HCT116 (cell line): ENCODE results near the gene PDE6C. TPM values are rescaled to one million over a fixed set of nuclear protein-coding genes. Genes with fewer than 3 reads are reported as not detected.

Experiments used
- ATAC-seq: fragments of 200-7000 bp; cut with Tn5 transposase; 2 replicates; pipeline ENCODE4 v1.9.1; 2020; ENCODE audit warnings: mild to moderate bottlenecking, moderate library complexity
- BruUV-seq: library from RNA; stranded (reverse); fragments of 400-500 nt; replicated peaks from 2 replicates; lab custom pipeline; 2021; lab: Mats Ljungman, UMichigan
- CTCF ChIA-PET: fragments of 300-600 bp; sonication (Branson Sonifier 250); formaldehyde crosslinking; loops from one replicate; lab custom pipeline; 2021; ENCODE audit warnings: antibody characterized with exemption; lab: Charles Lee
- POLR2A ChIA-PET: fragments of 300-600, 350-600 bp; sonication (Branson Sonifier 250); formaldehyde crosslinking; loops from one replicate; lab custom pipeline; 2021; ENCODE audit warnings: antibody characterized with exemption; lab: Charles Lee
- RAD21 ChIA-PET, 2 experiments: fragments of 300-600 bp; sonication (Branson Sonifier 250); formaldehyde crosslinking; loops; one replicate each; lab custom pipeline; 2023; ENCODE audit warnings: low total read pairs in 2 of 2; ENCODE audit not compliant: uncharacterized antibody in 2 of 2, unreplicated experiment in 2 of 2, low non-redundant PET in 1 of 2; lab: Charles Lee
- DNase-seq: peaks from one replicate; pipeline ENCODE4 v3.0.0-alpha.2; 2010; ENCODE audit warnings: low read depth, low spot score
- H2AFZ ChIP-seq: fragments of 200-600 bp; shearing (Covaris generic), sonication (generic); 2 replicates; pipeline ENCODE4 v1.6.1; 2017; ENCODE audit warnings: low read depth, mixed run types, mixed read lengths, antibody characterized with exemption, low read length; ENCODE audit not compliant: poor library complexity, severe bottlenecking
- H3K27ac ChIP-seq: 2 replicates; pipeline ENCODE4 v1.5.1; 2012; ENCODE audit warnings: low read depth, low read length
- H3K27me3 ChIP-seq: fragments of 200-600 bp; sonication (generic); 2 replicates; pipeline ENCODE4 v1.6.1; 2016; ENCODE audit warnings: mixed run types, low read length, mixed read lengths; ENCODE audit not compliant: insufficient read depth
- H3K36me3 ChIP-seq, 2 experiments: fragments of 200-500 bp in 1 of 2; fragments of 200-600 bp in 1 of 2; sonication (Bioruptor generic) in 1 of 2; sonication (generic) in 1 of 2; 2 replicates each; pipeline versions ENCODE4 v1.5.1 to v1.6.1; 2014 to 2016; ENCODE audit warnings: low read length in 2 of 2, inconsistent platforms in 1 of 2, mixed read lengths in 1 of 2, mixed run types in 1 of 2; ENCODE audit not compliant: insufficient read depth in 2 of 2, control insufficient read depth in 1 of 2
- H3K4me1 ChIP-seq, 2 experiments: fragments of 200-600 bp in 1 of 2; sonication (generic) in 1 of 2; 2 replicates each; pipeline versions ENCODE4 v1.5.1 to v1.6.1; 2012 to 2017; ENCODE audit warnings: low read length in 2 of 2, inconsistent platforms in 1 of 2, mild to moderate bottlenecking in 1 of 2, mixed read lengths in 1 of 2, mixed run types in 1 of 2, moderate library complexity in 1 of 2; ENCODE audit not compliant: insufficient read depth in 2 of 2, control insufficient read depth in 1 of 2
- H3K4me2 ChIP-seq: fragments of 200-600 bp; sonication (generic); 2 replicates; pipeline ENCODE4 v1.6.1; 2017; ENCODE audit warnings: mixed run types, low read length, mixed read lengths
- H3K4me3 ChIP-seq, 2 experiments: fragments of 200-600 bp in 1 of 2; sonication (generic) in 1 of 2; replicated peaks in 1 of 2; 2 replicates each; pipeline ENCODE4 v1.5.1; 2011 to 2016; ENCODE audit warnings: low read length in 2 of 2, control low read depth in 1 of 2, low read depth in 1 of 2, mild to moderate bottlenecking in 1 of 2, mixed read lengths in 1 of 2, mixed run types in 1 of 2
- H3K79me2 ChIP-seq: fragments of 200-600 bp; sonication (generic); 2 replicates; pipeline ENCODE4 v1.6.1; 2017; ENCODE audit warnings: mild to moderate bottlenecking, mixed run types, low read length, moderate library complexity, mixed read lengths; ENCODE audit not compliant: insufficient read depth
- H3K9ac ChIP-seq: fragments of 200-600 bp; sonication (generic); 2 replicates; pipeline ENCODE4 v1.6.1; 2016; ENCODE audit warnings: low read length, mixed read lengths
- H3K9me2 ChIP-seq: fragments of 200-600 bp; sonication (generic), shearing (Covaris generic); 2 replicates; pipeline ENCODE4 v1.6.1; 2017; ENCODE audit warnings: mixed run types, mild to moderate bottlenecking, moderate library complexity; ENCODE audit not compliant: insufficient read depth
- H3K9me3 ChIP-seq, 2 experiments: fragments of 200-500 bp in 1 of 2; fragments of 200-600 bp in 1 of 2; sonication (Bioruptor generic) in 1 of 2; sonication (generic) in 1 of 2; 2 replicates each; pipeline ENCODE4 v1.6.1; 2014 to 2017; ENCODE audit warnings: low read length in 2 of 2, mixed read lengths in 2 of 2, inconsistent platforms in 1 of 2, low read depth in 1 of 2, mild to moderate bottlenecking in 1 of 2, mixed run types in 1 of 2, moderate library complexity in 1 of 2; ENCODE audit not compliant: control insufficient read depth in 1 of 2, insufficient read depth in 1 of 2
- H4K20me1 ChIP-seq: fragments of 200-600 bp; sonication (generic), shearing (Covaris generic); 2 replicates; pipeline ENCODE4 v1.6.1; 2017; ENCODE audit warnings: mixed run types, mild to moderate bottlenecking, moderate library complexity; ENCODE audit not compliant: insufficient read depth
- CBX3 ChIP-seq: IDR thresholded peaks from 2 replicates; pipeline ENCODE4 v1.6.1; 2012; ENCODE audit warnings: low read depth
- CEBPB ChIP-seq: IDR thresholded peaks from 2 replicates; pipeline ENCODE4 v1.6.1; 2012; ENCODE audit warnings: low read depth
- EZH2 ChIP-seq: fragments of 200-600 bp; sonication (generic); IDR thresholded peaks from 2 replicates; pipeline ENCODE4 v1.6.1; 2017; ENCODE audit warnings: antibody characterized with exemption, mixed run types
- FOSL1 ChIP-seq: IDR thresholded peaks from 2 replicates; pipeline ENCODE4 v1.6.1; 2012; ENCODE audit warnings: low read depth
- JUND ChIP-seq: IDR thresholded peaks from 2 replicates; pipeline ENCODE4 v1.6.1; 2012
- POLR2A ChIP-seq: IDR thresholded peaks from 2 replicates; pipeline ENCODE4 v1.7.0; 2011; ENCODE audit warnings: borderline replicate concordance; ENCODE audit not compliant: insufficient read depth, insufficient read length; ENCODE audit errors: extremely low read depth
- POLR2AphosphoS5 ChIP-seq: IDR thresholded peaks from 2 replicates; pipeline ENCODE4 v1.6.1; 2011; ENCODE audit warnings: mild to moderate bottlenecking, low read depth, low read length, moderate library complexity
- RAD21 ChIP-seq: IDR thresholded peaks from 2 replicates; pipeline ENCODE4 v1.6.1; 2012; ENCODE audit warnings: low read depth, mild to moderate bottlenecking
- SIN3A ChIP-seq: IDR thresholded peaks from 2 replicates; pipeline ENCODE4 v1.6.1; 2012; ENCODE audit warnings: low read depth
- SP1 ChIP-seq: IDR thresholded peaks from 2 replicates; pipeline ENCODE4 v1.6.1; 2012; ENCODE audit warnings: low read depth
- YY1 ChIP-seq: IDR thresholded peaks from 2 replicates; pipeline ENCODE4 v1.6.1; 2011; ENCODE audit warnings: low read length, low read depth, moderate library complexity, mild to moderate bottlenecking; ENCODE audit not compliant: insufficient replicate concordance; ENCODE audit errors: extremely low read depth
- ZFX ChIP-seq: fragments of 450-650 bp; IDR thresholded peaks from 2 replicates; pipeline ENCODE4 v1.6.1; 2017
- ZNF274 ChIP-seq: fragments of 200-500 bp; sonication (Bioruptor generic); IDR thresholded peaks from 2 replicates; pipeline ENCODE4 v1.6.1; 2014; ENCODE audit warnings: mild to moderate bottlenecking, low read depth, low read length, inconsistent platforms
- intact Hi-C: fragments of 100-400 bp; cut with micrococcal nuclease; formaldehyde crosslinking; loops from 2 replicates; pipeline ENCODE4 v1.10.0; 2022
- total RNA-seq: library from RNA; stranded (reverse); gene quantifications from one replicate; pipeline ENCODE4 v1.2.1, GENCODE V29; 2021; ENCODE audit not compliant: unreplicated experiment
- TF ChIP-seq, protein P1 (sequence below), 3 experiments: fragments of 200-600 bp in 1 of 3; sonication (generic) in 1 of 3; IDR thresholded peaks in 2 of 3; conservative IDR thresholded peaks in 1 of 3; 2 replicates each; pipeline ENCODE4 v1.5.1; 2012 to 2017; ENCODE audit warnings: low read depth in 2 of 3, low read length in 2 of 3, antibody characterized with exemption in 1 of 3, borderline replicate concordance in 1 of 3, control low read depth in 1 of 3, mild to moderate bottlenecking in 1 of 3, mixed read lengths in 1 of 3, mixed run types in 1 of 3, moderate library complexity in 1 of 3; ENCODE audit not compliant: insufficient read depth in 1 of 3
- TF ChIP-seq, protein P2 (sequence below): IDR thresholded peaks from 2 replicates; pipeline ENCODE4 v1.6.1; 2012
- TF ChIP-seq, protein P3 (sequence below): IDR thresholded peaks from 2 replicates; pipeline ENCODE4 v1.6.1; 2011; ENCODE audit warnings: mild to moderate bottlenecking, low read length, moderate library complexity; ENCODE audit not compliant: insufficient replicate concordance; ENCODE audit errors: extremely low read depth
- TF ChIP-seq, protein P4 (sequence below): IDR thresholded peaks from 2 replicates; pipeline ENCODE4 v1.6.1; 2012

PDE6C gene
- total RNA-seq, 1 experiment from 2014 or later: not detected

DNA sequence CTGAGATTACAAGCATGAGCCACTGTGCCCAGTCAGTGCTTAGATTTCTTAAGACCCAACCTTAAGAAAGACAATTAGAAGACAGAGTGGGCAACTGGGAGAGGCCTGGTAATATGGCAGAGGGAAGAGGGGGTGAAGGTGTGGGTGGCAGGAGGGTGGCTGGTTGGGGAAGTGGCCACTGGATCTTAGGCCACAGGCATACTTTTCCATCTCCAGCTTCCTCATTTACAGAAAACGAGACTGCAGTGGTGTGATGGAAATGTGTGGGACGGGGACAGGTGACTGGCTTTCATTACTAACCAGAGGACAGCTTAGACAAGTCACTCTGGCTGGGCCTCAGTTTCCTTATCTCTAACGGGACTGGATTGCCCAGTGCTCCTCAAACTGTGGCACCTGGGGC, 46.9 kb upstream of the PDE6C start (continued):
- TF ChIP-seq CBX3: no peak
- no peak for TF ChIP-seq SP1
- TF ChIP-seq RAD21: no peak
- TF ChIP-seq JUND: no peak
- TF ChIP-seq, protein P1, sequence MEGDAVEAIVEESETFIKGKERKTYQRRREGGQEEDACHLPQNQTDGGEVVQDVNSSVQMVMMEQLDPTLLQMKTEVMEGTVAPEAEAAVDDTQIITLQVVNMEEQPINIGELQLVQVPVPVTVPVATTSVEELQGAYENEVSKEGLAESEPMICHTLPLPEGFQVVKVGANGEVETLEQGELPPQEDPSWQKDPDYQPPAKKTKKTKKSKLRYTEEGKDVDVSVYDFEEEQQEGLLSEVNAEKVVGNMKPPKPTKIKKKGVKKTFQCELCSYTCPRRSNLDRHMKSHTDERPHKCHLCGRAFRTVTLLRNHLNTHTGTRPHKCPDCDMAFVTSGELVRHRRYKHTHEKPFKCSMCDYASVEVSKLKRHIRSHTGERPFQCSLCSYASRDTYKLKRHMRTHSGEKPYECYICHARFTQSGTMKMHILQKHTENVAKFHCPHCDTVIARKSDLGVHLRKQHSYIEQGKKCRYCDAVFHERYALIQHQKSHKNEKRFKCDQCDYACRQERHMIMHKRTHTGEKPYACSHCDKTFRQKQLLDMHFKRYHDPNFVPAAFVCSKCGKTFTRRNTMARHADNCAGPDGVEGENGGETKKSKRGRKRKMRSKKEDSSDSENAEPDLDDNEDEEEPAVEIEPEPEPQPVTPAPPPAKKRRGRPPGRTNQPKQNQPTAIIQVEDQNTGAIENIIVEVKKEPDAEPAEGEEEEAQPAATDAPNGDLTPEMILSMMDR (IDR thresholded peaks at IDR 0.05 in 2 of 3, conservative IDR thresholded peaks at IDR 0.05 in 1 of 3; ENCODE audit: borderline replicate concordance in 1 of 3, insufficient read depth in 1 of 3, low read depth in 2 of 3, low read length in 2 of 3): no peak
- TF ChIP-seq EZH2: no peak
- TF ChIP-seq, protein P2, sequence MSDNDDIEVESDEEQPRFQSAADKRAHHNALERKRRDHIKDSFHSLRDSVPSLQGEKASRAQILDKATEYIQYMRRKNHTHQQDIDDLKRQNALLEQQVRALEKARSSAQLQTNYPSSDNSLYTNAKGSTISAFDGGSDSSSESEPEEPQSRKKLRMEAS: no peak
- no peak for TF ChIP-seq POLR2AphosphoS5
- no peak for TF ChIP-seq SIN3A

DNA sequence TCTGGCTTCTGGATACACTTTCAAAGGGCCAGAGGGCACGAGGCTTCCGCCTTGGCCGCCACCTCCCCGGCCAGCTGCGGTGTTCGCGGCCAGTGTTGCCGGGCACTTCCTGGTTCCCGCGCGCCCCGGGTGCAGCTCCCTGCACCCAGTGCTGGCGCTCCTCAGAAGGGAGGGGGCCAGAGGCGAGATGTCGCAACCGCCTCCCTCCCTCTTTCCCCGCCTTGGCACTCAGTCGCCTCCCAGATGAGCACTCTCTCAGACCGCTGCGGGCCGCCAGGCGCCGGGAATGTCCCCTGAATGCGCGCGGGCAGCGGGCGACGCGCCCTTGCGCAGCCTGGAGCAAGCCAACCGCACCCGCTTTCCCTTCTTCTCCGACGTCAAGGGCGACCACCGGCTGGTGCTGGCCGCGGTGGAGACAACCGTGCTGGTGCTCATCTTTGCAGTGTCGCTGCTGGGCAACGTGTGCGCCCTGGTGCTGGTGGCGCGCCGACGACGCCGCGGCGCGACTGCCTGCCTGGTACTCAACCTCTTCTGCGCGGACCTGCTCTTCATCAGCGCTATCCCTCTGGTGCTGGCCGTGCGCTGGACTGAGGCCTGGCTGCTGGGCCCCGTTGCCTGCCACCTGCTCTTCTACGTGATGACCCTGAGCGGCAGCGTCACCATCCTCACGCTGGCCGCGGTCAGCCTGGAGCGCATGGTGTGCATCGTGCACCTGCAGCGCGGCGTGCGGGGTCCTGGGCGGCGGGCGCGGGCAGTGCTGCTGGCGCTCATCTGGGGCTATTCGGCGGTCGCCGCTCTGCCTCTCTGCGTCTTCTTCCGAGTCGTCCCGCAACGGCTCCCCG, 45.7 kb upstream of the PDE6C start, which contains the start of gene FFAR4:
Gene FFAR4 (plus strand): TSS at position 231 of the 842 bp plus-strand sequence. CDS start 56 bp downstream, at position 287.
- Histone ChIP-seq H3K9me2 (no peaks in the 10 kb centered on the region), H3K9ac (no peak within 1 kb of the TSS), H3K9me3 (no peaks in the 10 kb centered on the region), H3K4me2 (no peak within 1 kb of the TSS), H3K4me1 (no peaks in the 10 kb centered on the region), H3K4me3 (no peak within 1 kb of the TSS), H3K36me3 (no peaks in the 10 kb centered on the region), H2AFZ (no peak within 1 kb of the TSS), H3K27me3 (no peaks in the 10 kb centered on the region), H3K79me2 (no peaks in the 10 kb centered on the region), H4K20me1 (no peaks in the 10 kb centered on the region), H3K27ac (no peak within 1 kb of the TSS)
- no TSS peak for BruUV-seq
- RAD21 ChIA-PET: no interaction called here
- DNase-seq: no peak
- intact Hi-C loops: no loop called here
- no peak for ATAC-seq
- POLR2A ChIA-PET: no interaction called here
- CTCF ChIA-PET: interaction anchor here (1.6 kb wide), 1 partner anchor 12 kb away, joined by 6 read pairs; no protein-coding TSS in a partner anchor
- TF ChIP-seq JUND (no peak), CBX3 (no peak), FOSL1 (no peak), YY1 (no peak), ZNF274 (no peak), POLR2A (no peak), CEBPB (no peak), ZFX (no peak), EZH2 (no peak)
- TF ChIP-seq, protein P3, sequence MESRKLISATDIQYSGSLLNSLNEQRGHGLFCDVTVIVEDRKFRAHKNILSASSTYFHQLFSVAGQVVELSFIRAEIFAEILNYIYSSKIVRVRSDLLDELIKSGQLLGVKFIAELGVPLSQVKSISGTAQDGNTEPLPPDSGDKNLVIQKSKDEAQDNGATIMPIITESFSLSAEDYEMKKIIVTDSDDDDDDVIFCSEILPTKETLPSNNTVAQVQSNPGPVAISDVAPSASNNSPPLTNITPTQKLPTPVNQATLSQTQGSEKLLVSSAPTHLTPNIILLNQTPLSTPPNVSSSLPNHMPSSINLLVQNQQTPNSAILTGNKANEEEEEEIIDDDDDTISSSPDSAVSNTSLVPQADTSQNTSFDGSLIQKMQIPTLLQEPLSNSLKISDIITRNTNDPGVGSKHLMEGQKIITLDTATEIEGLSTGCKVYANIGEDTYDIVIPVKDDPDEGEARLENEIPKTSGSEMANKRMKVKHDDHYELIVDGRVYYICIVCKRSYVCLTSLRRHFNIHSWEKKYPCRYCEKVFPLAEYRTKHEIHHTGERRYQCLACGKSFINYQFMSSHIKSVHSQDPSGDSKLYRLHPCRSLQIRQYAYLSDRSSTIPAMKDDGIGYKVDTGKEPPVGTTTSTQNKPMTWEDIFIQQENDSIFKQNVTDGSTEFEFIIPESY: no peak
- TF ChIP-seq, protein P4, sequence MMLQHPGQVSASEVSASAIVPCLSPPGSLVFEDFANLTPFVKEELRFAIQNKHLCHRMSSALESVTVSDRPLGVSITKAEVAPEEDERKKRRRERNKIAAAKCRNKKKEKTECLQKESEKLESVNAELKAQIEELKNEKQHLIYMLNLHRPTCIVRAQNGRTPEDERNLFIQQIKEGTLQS: no peak
- TF ChIP-seq, protein P1 (IDR thresholded peaks at IDR 0.05 in 2 of 3, conservative IDR thresholded peaks at IDR 0.05 in 1 of 3; ENCODE audit: borderline replicate concordance in 1 of 3, insufficient read depth in 1 of 3, low read depth in 2 of 3, low read length in 2 of 3): no peak
- TF ChIP-seq, protein P2: no peak
